Cardiac muscle cell (in vitro differentiated cells and primary cell): ENCODE results near the gene NISCH. TPM values are rescaled to one million over a fixed set of nuclear protein-coding genes. Genes with fewer than 3 reads are reported as not detected.

Experiments used
- DNase-seq, 2 donors: peaks; one replicate each; pipeline versions ENCODE4 v3.0.0 to v3.0.0-alpha.2; 2010 to 2017; ENCODE audit warnings: low read depth in 1 of 2, low spot score in 1 of 2
- H3K27ac ChIP-seq: fragments of 200-600 bp; sonication (generic); 2 replicates; pipeline ENCODE4 v1.5.1; 2016
- H3K27me3 ChIP-seq: fragments of 200-600 bp; sonication (generic); 2 replicates; pipeline ENCODE4 v1.6.0; 2016; ENCODE audit warnings: control low read depth
- H3K36me3 ChIP-seq: fragments of 200-600 bp; sonication (generic); 2 replicates; pipeline ENCODE4 v1.5.1; 2016; ENCODE audit warnings: control low read depth
- H3K4me1 ChIP-seq: fragments of 200-600 bp; sonication (generic); 2 replicates; pipeline ENCODE4 v1.8.1; 2017; ENCODE audit warnings: low read depth, mild to moderate bottlenecking, mixed run types
- H3K4me3 ChIP-seq: fragments of 200-600 bp; sonication (generic); 2 replicates; pipeline ENCODE4 v1.5.1; 2016; ENCODE audit warnings: mild to moderate bottlenecking
- H3K9me3 ChIP-seq: fragments of 200-600 bp; sonication (generic); 2 replicates; pipeline ENCODE4 v1.5.1; 2017; ENCODE audit warnings: low read depth, mild to moderate bottlenecking, control low read depth
- polyA plus RNA-seq: library from polyadenylated mRNA; unstranded; fragments of >200 nt; fragmentation: Nextera tagmentation; extraction: Ambion mirVana; gene quantifications from 2 replicates; pipeline ENCODE4 v1.2.1, GENCODE V29; 2016
- total RNA-seq: library from RNA; depleted of rRNA; stranded (reverse); fragments of >200 nt; gene quantifications from 2 replicates; pipeline ENCODE4 v1.2.3, GENCODE V29; 2016
- TF ChIP-seq, protein P1 (sequence below): IDR thresholded peaks from 2 replicates; pipeline ENCODE4 v1.5.1; 2012; ENCODE audit warnings: low read depth, mild to moderate bottlenecking, low read length

The NISCH gene
- total and polyA plus RNA-seq, 2 experiments from 2014 or later, result 80.8 to 205 TPM

DNA sequence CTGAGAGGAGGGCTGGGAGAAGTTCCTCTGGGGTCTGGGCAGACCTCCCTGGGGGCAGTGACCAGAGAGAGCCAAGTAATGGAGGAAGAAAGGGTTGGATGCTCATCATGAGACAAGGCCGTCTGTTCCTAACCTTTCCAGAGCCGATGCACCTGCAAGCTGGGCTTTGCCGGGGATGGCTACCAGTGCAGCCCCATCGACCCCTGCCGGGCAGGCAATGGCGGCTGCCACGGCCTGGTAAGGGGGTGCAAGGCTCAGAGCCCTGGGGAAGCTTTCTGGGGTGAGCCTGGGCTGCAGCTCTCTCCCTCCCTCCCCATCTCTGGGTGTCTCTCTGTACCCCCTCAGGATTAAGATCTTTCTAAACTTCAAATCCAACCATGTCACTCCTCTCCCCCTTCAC lies 56.1 kb downstream of the NISCH start:
- TF ChIP-seq, protein P1, sequence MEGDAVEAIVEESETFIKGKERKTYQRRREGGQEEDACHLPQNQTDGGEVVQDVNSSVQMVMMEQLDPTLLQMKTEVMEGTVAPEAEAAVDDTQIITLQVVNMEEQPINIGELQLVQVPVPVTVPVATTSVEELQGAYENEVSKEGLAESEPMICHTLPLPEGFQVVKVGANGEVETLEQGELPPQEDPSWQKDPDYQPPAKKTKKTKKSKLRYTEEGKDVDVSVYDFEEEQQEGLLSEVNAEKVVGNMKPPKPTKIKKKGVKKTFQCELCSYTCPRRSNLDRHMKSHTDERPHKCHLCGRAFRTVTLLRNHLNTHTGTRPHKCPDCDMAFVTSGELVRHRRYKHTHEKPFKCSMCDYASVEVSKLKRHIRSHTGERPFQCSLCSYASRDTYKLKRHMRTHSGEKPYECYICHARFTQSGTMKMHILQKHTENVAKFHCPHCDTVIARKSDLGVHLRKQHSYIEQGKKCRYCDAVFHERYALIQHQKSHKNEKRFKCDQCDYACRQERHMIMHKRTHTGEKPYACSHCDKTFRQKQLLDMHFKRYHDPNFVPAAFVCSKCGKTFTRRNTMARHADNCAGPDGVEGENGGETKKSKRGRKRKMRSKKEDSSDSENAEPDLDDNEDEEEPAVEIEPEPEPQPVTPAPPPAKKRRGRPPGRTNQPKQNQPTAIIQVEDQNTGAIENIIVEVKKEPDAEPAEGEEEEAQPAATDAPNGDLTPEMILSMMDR, result no peak
- Histone ChIP-seq H3K4me1 (no peaks in the 10 kb centered on the region), H3K27ac (no peak overlapping the region), H3K36me3 (no peaks in the 10 kb centered on the region), H3K27me3 (no peaks in the 10 kb centered on the region), H3K4me3 (no peak overlapping the region), H3K9me3 (no peaks in the 10 kb centered on the region)
- no peak for DNase-seq

DNA sequence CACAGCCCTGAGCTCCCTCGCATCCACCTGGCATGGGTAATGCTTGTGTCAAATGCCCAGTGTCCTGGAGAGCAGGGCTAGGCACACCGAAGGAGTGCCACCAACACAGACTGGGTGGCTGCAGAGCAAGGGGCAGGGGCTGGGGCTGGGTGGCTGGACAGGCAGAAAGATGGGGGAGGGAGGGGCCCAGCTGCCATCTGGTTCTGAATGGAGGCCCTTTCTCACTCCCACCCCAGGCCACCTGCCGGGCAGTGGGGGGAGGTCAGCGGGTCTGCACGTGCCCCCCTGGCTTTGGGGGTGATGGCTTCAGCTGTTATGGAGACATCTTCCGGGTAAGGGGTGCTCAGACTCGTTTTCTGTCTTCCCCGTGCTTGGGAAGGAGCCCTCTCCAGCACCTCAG lies 56.7 kb downstream of the NISCH start:
- DNase-seq, result no peak
- H3K27ac ChIP-seq, result no peak overlapping the region
- H3K4me1 ChIP-seq, result no peaks in the 10 kb centered on the region
- no peaks in the 10 kb centered on the region for H3K9me3 ChIP-seq
- no peaks in the 10 kb centered on the region for H3K36me3 ChIP-seq
- TF ChIP-seq, protein P1, result no peak
- no peak overlapping the region for H3K4me3 ChIP-seq
- H3K27me3 ChIP-seq, result no peaks in the 10 kb centered on the region

DNA sequence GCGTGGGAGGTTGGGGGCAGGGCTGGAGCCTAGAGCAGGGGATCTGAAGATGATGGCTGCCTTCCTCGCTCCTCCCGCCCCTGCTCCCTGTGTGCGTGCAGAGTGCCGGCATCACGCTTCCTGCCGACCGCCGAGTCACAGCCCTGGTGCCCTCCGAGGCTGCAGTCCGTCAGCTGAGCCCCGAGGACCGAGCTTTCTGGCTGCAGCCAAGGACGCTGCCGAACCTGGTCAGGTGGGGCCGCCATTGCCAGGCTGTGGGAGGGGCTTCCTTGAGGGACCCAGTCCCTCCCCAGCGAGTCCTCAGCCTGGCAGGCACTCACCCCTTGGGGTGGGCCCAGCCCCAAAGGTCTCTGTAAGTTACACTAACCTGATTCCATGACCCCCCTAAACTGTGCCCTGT lies 57.3 kb downstream of the NISCH start:
- H3K36me3 ChIP-seq, result no peaks in the 10 kb centered on the region
- TF ChIP-seq, protein P1, result no peak

DNA sequence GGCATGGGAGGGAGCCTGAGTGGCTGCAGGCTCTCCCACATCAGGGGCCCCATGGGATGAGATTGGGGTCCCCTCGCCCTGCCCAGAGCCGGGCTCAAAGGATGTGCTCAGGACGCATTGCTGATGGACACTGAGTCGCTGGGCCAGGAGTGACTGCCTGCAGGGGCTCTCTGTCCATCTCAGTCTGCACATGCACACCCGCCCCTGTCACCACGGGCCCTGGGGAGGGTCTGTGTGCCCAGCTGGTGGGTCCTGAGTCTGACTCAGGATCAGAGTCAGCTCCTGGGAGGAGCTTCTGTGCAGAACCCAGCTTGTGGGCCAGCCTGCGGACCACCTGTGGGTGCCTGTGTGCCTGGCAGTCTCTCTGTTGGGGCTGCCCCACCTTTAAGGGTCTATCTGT lies 57.9 kb downstream of the NISCH start:
- H3K4me3 ChIP-seq, result no peak overlapping the region
- no peaks in the 10 kb centered on the region for H3K4me1 ChIP-seq
- TF ChIP-seq, protein P1, result no peak
- H3K27ac ChIP-seq, result no peak overlapping the region
- DNase-seq, result no peak
- H3K36me3 ChIP-seq, result no peaks in the 10 kb centered on the region
- H3K27me3 ChIP-seq, result no peaks in the 10 kb centered on the region
- H3K9me3 ChIP-seq, result no peaks in the 10 kb centered on the region

More for the DNA sequence above, 57.3 kb downstream of the NISCH start:
- Histone ChIP-seq H3K9me3 (no peaks in the 10 kb centered on the region), H3K4me1 (no peaks in the 10 kb centered on the region), H3K27ac (no peak overlapping the region), H3K27me3 (no peaks in the 10 kb centered on the region), H3K4me3 (no peak overlapping the region)
- no peak for DNase-seq

DNA sequence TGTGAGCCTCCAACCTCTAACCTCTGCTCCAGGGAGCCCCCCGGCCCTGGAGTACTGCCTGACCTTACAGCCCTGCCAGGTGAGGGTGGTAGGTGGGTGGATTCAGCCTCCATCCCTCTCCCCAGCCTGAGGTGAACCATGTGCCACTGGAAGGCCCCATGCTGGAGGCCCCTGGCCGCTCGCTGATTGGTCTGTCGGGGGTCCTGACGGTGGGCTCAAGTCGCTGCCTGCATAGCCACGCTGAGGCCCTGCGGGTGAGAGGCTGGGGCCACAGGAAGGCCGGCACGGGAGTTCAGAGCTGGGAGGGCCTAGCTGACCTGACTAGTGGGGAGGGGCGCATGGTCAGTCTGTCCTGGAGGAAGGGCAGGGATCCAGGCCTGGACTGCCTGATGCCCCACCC lies 59.2 kb downstream of the NISCH start:
- TF ChIP-seq, protein P1, result no peak
- DNase-seq, result no peak

DNA sequence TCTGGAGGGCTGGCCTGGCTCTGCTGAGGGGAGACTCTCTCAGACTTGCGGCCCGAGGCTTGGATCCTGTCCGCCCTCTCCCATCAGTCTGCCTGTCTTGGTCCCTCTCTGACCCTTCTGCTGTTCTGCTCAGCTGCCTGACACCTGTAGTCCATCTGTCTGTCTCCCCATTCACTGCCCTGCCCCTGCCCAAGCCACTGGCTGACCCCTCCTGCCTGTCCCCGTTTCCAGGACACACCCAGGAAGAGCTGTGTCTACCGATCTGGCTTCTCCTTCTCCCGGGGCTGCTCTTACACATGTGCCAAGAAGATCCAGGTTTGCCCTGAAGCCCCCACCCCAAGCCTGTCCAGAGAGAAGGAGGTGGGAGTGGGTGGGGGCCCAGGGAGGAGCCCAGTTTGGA lies 59.8 kb downstream of the NISCH start:
- no peak overlapping the region for H3K27ac ChIP-seq
- no peaks in the 10 kb centered on the region for H3K4me1 ChIP-seq
- no peaks in the 10 kb centered on the region for H3K36me3 ChIP-seq
- TF ChIP-seq, protein P1, result no peak
- H3K27me3 ChIP-seq, result no peaks in the 10 kb centered on the region
- no peaks in the 10 kb centered on the region for H3K9me3 ChIP-seq
- no peak for DNase-seq
- H3K4me3 ChIP-seq, result no peak overlapping the region

More for the DNA sequence above, 59.2 kb downstream of the NISCH start:
- H3K36me3 ChIP-seq, result no peaks in the 10 kb centered on the region
- H3K4me3 ChIP-seq, result no peak overlapping the region
- no peaks in the 10 kb centered on the region for H3K4me1 ChIP-seq
- no peak overlapping the region for H3K27ac ChIP-seq
- no peaks in the 10 kb centered on the region for H3K27me3 ChIP-seq
- H3K9me3 ChIP-seq, result no peaks in the 10 kb centered on the region
